ENCODE measurements around the gene KCNQ1. TPM values are rescaled to one million over a fixed set of nuclear protein-coding genes. Genes with fewer than 3 reads are reported as not detected.

KCNQ1 gene
- total and polyA plus RNA-seq, 2 donors (not counting 1 experiment from before 2014, with no cell fraction given) = 21.5 to 28.8 TPM

GRCh38 chr11:2666828-2667570, 222.2 kb downstream of the KCNQ1 start:
- intact Hi-C loops (cut with micrococcal nuclease) = no loop called here
- Mint-ChIP-seq H3K27me3 (no peaks in the 10 kb centered on the region), H3K4me3 (no peak overlapping the region), H3K9me3 (ENCODE audit: insufficient read depth) (no peaks in the 10 kb centered on the region), H3K27ac (no peak overlapping the region), H3K4me1 (peaks cover 7% of the 10 kb centered on the region)
- Histone ChIP-seq H3K79me2 (ENCODE audit: control insufficient read depth, insufficient read depth, low read length) (no peaks in the 10 kb centered on the region), H3K27ac (ENCODE audit: low read length in 2 of 2) (no peak overlapping the region), H3K4me2 (replicated peaks; ENCODE audit: low read depth, low read length, poor library complexity, severe bottlenecking) (no peak overlapping the region), H2AFZ (ENCODE audit: insufficient read depth, low read depth, low read length, poor library complexity, severe bottlenecking) (no peak overlapping the region), H3K27me3 (replicated peaks in 1 of 4; ENCODE audit: control extremely low read depth in 1 of 4, control insufficient read depth in 3 of 4, insufficient read depth in 4 of 4, low read length in 3 of 4) (no peaks in the 10 kb centered on the region), H3K36me3 (replicated peaks in 1 of 2; ENCODE audit: control extremely low read depth in 1 of 2, control insufficient read depth in 1 of 2, extremely low read depth in 1 of 2, insufficient read depth in 2 of 2, low read length in 1 of 2) (peaks cover 0 to 16% of the 10 kb centered on the region in 2 experiments), H3K4me1 (ENCODE audit: control insufficient read depth in 2 of 2, insufficient read depth in 2 of 2, low read length in 2 of 2) (no peaks in the 10 kb centered on the region), H3K9ac (ENCODE audit: low read length) (no peak overlapping the region), H3K9me3 (ENCODE audit: control extremely low read depth in 1 of 3, control insufficient read depth in 2 of 3, insufficient read depth in 1 of 3, low read length in 2 of 3) (peaks cover 0 to 3% (median 0%) of the 10 kb centered on the region in 3 donors), H3K4me3 (ENCODE audit: control extremely low read depth in 1 of 5, extremely low read depth in 1 of 5, insufficient read depth in 1 of 5, low read depth in 2 of 5, low read length in 4 of 5) (no peak overlapping the region), H4K20me1 (ENCODE audit: control insufficient read depth, insufficient read depth, low read length, poor library complexity, severe bottlenecking) (peaks cover 6% of the 10 kb centered on the region)
- TF ChIP-seq EZH2 (IDR thresholded peaks at IDR 0.05; ENCODE audit: borderline replicate concordance, insufficient read depth, low read depth, low read length, poor library complexity, severe bottlenecking) (no peak), CTCF (IDR thresholded peaks at IDR 0.05) (no peak)
- no peak for ATAC-seq (ENCODE audit: low read depth)
- WGBS (ENCODE audit: insufficient coverage) = 79% methylated on average over 12 of the region's 15 CpGs
- ChIA-PET POLR2A (no interaction called here), CTCF (no interaction called here)
- DNase-seq = no peak

- Histone ChIP-seq H3K9ac (ENCODE audit: low read length) (no peak overlapping the region), H3K9me3 (ENCODE audit: control extremely low read depth in 1 of 3, control insufficient read depth in 2 of 3, insufficient read depth in 1 of 3, low read length in 2 of 3) (peaks cover 0 to 3% (median 0%) of the 10 kb centered on the region in 3 donors), H3K4me3 (ENCODE audit: control extremely low read depth in 1 of 5, extremely low read depth in 1 of 5, insufficient read depth in 1 of 5, low read depth in 2 of 5, low read length in 4 of 5) (no peak overlapping the region), H3K79me2 (ENCODE audit: control insufficient read depth, insufficient read depth, low read length) (no peaks in the 10 kb centered on the region), H3K27me3 (replicated peaks in 1 of 4; ENCODE audit: control extremely low read depth in 1 of 4, control insufficient read depth in 3 of 4, insufficient read depth in 4 of 4, low read length in 3 of 4) (no peaks in the 10 kb centered on the region), H3K4me2 (replicated peaks; ENCODE audit: low read depth, low read length, poor library complexity, severe bottlenecking) (no peak overlapping the region), H3K27ac (ENCODE audit: low read length in 2 of 2) (no peak overlapping the region), H2AFZ (ENCODE audit: insufficient read depth, low read depth, low read length, poor library complexity, severe bottlenecking) (no peak overlapping the region), H4K20me1 (ENCODE audit: control insufficient read depth, insufficient read depth, low read length, poor library complexity, severe bottlenecking) (peaks cover 6% of the 10 kb centered on the region), H3K4me1 (ENCODE audit: control insufficient read depth in 2 of 2, insufficient read depth in 2 of 2, low read length in 2 of 2) (no peaks in the 10 kb centered on the region), H3K36me3 (replicated peaks in 1 of 2; ENCODE audit: control extremely low read depth in 1 of 2, control insufficient read depth in 1 of 2, extremely low read depth in 1 of 2, insufficient read depth in 2 of 2, low read length in 1 of 2) (peaks cover 0 to 16% of the 10 kb centered on the region in 2 experiments)
- intact Hi-C loops (cut with micrococcal nuclease) = no loop called here
- TF ChIP-seq EZH2 (IDR thresholded peaks at IDR 0.05; ENCODE audit: borderline replicate concordance, insufficient read depth, low read depth, low read length, poor library complexity, severe bottlenecking) = no peak
- TF ChIP-seq CTCF (IDR thresholded peaks at IDR 0.05) = no peak
- H3K4me1 Mint-ChIP-seq = peaks cover 7% of the 10 kb centered on the region
- H3K9me3 Mint-ChIP-seq (ENCODE audit: insufficient read depth) = no peaks in the 10 kb centered on the region
- no peaks in the 10 kb centered on the region for H3K27me3 Mint-ChIP-seq
- ChIA-PET CTCF (no interaction called here), POLR2A (no interaction called here)
- H3K4me3 Mint-ChIP-seq = no peak overlapping the region
- no peak for DNase-seq
- 100% methylated on average over 1 of the region's 2 CpGs for WGBS (ENCODE audit: insufficient coverage)
- no peak for ATAC-seq (ENCODE audit: low read depth)
- no peak overlapping the region for H3K27ac Mint-ChIP-seq
These were observed 223.1 kb downstream of the KCNQ1 start for GRCh38 chr11:2667940-2668339.

All from B cell (primary cell).